T follicular helper cell (primary cell): ENCODE results near the gene SATB2.

Experiments used
- DNase-seq: peaks from one replicate; pipeline ENCODE4 v3.0.0-alpha.2; 2020; ENCODE audit warnings: low read depth

The SATB2 gene

DNA sequence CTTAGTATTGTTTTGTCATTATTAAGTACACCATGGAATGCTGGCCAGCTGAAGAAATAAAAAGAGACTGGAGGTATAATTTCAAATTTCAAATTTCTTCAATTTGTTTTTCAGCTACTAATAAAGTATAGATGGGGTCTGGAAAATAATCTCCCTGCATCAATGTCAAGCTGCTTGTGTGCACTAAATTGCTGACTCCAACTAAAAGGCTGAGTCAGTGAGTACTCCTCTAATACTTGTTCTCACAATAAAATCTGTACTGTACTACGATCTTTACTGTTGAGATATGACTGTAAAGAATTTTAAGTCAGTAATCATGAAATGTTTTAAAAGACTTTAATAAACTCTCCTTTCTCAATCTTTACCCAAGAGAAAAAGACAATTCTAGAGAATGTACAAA, 131.9 kb downstream of the SATB2 start:
- DNase-seq: no peak

DNA sequence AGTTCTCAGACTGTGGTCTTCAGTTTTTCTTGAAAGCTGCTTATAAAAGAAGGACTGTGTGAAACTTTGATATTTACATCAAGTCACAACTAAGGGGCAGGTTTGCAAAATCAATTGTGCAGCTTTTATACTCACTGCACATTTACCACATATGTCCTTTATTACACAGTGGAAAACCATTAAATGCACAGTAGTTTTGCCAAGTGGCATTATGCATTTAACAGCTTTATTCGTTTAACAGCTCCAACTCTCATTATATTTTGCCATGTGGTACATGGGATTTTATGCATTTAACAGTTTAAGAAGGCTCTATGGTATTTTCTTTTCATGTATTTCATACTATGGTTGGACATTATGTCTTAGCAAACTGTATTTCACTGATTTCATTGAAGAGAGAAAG, 135.6 kb downstream of the SATB2 start:
- no peak for DNase-seq

DNA sequence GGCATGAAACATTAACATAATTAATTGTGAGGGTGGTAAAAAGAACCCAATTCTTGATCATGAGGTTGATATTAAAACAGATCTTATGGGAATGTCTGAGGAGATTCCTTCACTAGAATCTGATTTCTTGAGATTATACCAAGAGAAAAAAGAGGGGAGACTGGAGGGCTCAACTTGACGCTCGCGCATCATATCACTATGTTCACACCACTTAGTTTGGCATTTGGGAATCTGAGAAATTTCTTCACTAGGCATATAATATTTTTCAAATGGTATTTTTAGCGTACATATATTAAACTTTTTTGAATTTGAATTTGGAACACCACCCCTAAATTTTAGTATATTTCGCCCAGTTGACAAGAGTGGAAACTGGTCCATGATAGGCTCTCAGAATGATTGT, 140.1 kb downstream of the SATB2 start:
- DNase-seq: no peak

DNA sequence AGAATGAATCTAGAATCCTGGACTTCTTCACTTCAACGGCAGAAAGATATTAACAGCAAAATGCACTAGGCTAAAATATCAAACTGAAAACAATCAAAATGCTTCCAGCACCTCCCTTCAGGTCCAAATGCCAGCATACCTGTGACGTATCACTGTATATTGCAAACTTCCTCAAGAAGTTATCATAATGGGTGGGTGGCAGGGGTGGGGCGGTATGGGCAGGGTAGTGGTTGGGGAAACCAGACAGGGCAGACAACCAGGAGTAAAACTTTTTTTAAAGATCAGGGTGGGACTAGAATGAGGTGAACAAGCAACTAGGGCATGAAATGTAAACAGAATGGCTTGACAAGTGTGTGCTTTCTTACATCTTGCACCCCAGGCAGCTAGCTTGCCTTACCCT, 140.9 kb downstream of the SATB2 start:
- no peak for DNase-seq

DNA sequence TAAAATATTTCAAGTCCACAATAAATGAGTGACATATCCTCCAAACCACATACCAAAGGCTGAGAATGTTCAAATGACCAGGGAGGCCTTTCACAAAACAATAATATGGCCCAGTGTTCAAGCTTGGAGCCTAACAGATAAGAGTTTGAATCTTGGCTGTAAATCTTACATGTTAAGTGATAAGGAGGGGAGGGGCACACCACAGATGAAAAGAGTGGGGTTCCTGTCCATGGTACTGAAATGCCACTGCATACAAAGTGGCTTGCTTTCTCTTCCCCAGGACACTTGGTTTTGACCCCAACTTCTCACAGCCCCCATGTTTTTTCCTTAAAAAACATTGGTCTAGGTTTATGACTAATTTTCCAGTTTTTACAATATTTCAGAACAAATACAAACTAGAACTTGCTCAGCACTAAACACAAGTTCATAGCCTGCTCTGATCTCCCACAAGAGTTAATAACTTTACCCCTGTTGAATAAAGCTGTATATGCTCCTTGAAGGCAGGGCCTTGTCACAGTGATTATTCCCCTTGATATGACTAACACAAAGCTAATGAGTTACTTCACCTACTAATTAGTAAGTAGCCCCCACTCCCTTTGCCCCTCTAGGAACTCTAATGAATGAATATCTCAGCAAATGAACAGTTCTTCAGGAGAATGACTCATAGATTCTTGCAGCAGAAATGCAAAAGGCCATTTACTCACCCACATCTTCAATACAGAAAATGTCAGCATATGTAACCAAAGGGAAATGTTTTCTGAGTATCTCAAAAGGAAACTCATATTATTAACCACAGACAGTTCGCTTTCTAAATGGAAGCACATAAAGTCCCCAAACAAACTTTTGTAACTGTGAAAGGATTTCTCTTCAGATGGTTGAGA, 142.2 kb downstream of the SATB2 start:
- DNase-seq: no peak

DNA sequence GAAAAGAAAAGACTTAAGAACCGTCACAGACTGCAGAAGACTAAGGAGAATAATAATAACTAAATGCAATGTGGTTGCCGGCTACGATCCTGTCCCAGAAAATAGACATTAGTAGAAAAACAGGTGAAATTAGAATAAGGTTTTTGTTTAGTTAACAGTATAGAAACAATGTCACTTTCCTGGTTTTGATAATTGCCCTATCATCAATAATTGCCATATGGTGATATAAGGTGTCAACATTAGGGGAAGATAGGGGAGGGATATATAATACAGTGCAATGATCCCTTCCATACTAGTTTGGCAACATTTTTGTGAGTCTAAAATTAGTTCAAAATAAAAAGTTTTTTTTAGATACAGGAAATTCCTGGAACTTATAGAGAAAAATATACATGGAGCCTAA, 144.8 kb downstream of the SATB2 start:
- DNase-seq: no peak

DNA sequence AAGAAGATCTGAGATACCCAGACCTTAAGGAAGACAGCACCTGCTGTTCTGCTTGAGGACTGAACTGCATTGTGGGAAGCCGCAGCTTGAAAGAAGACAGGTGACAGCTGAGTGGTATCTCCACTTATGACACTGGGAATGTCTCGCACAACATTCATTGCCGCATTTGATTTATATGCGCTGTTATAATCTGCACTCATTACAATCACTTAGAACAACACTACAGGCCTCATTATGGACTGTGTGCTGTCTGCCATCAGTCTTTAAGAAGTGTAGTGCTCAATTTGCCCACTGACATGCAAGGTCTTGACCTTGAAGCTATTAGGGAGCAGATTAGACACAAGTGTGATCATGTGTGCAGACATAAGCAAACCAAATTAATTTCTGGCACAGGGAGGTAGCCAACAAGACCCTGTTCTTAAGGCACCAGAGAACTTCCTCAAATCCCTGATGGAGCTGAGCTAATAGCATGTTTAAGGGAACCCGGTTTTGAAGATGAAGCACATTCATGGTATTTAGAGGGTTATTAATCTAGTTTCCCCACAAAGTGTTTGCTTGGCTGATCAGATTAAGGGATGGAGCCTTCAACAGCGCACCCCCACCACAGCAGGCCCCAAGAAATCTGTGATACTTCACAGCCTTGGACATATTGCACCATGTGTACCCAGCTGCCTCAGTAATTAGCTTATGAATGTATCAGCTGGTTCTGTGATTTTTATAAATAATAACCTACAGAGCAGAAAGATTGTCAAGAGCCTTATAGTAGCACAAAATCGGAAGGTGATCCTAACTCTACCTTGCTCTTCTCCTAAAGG, 146.8 kb downstream of the SATB2 start:
- DNase-seq: no peak

DNA sequence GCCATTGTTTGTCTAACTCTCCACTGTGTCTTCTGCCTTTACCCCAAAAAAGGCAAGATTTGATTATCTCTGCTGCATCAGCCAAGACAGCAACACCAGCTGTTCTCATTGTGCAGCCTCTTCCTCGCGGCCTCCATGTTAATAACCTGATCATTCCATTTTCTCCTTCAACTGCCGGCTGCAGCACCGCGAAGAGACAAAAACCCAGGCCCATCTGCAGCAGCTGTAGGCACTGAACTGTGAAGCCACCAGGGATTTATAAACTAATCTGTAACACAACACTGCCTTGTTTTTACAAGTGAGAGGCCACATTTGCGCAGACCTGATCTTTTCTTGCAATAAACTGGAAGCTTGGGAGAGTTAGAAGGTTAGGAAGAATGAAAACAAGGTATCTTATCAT, 147.8 kb downstream of the SATB2 start:
- DNase-seq: no peak

DNA sequence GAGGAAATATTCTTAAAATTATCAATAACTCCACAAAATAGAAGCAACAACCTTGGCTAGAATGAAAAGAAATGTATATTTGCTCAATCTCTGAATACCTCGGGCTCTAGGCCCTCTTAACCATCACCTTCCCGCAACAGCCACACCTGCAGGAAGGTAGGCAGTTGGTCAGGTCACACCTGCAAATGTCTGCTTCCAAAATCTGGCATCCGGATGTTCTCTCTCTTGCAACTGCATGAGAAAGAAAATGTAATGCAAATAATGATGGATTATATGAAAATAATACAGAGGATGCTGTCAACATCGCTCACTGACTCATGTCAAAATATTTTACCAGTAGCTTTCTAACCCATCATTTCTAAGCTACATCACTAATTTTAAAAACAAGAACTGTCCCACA, 148.3 kb downstream of the SATB2 start:
- no peak for DNase-seq

DNA sequence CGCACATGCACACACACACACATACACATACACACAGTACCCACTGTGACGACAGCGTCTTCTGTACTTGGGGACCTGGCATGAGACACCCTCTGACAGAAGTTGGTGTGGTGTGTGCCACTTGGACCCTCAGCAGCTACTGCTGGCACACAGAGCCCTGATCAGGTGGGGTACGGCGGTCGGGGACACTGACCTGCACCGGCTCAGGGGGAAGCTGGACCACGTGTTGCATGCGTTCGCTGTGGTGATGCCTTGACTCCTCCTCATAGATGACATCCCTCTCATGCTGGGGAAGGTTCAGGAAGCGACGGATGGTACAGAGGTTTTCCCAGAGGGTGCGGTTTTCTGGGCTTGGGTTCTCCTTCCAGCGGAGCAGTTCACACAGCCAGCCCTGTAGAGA, 149.2 kb downstream of the SATB2 start:
- DNase-seq: no peak

DNA sequence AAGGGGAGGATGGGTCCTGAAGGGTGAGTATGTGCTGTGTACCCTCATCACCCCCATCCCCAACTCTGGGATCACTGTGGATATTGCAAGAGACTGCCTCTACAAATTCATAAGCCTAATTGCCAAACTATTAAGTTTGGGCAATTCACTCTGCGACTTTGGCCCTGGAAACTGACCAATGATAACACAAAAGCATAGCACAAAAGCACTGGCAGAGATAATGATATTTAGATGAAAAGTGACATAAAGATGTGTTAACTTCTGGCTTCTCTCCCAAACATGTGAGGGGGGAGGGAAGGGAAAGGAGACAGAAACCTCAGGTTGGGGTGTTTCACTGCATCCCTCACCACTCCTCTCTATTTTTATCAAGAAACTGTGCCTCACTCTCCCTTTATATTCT, 150.3 kb downstream of the SATB2 start:
- no peak for DNase-seq

DNA sequence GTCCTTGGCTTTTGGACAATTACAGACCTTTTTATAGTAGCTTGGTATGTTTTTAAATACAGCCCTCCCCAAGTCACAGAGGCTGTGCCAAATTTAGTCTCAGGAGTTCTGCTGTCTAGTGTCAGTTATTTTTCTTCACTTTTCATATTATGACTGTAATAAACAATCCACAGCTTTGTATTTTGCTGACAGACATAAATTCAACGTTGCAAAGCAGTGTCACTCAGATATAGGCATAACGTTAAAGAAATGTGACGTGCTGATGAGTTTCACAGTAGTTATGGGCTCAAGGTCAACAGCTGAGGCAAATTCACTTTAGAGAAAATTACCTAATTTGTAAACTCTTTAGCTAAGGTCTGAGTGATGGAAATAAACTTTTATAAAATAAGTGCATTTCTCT, 151.6 kb downstream of the SATB2 start:
- DNase-seq: no peak

DNA sequence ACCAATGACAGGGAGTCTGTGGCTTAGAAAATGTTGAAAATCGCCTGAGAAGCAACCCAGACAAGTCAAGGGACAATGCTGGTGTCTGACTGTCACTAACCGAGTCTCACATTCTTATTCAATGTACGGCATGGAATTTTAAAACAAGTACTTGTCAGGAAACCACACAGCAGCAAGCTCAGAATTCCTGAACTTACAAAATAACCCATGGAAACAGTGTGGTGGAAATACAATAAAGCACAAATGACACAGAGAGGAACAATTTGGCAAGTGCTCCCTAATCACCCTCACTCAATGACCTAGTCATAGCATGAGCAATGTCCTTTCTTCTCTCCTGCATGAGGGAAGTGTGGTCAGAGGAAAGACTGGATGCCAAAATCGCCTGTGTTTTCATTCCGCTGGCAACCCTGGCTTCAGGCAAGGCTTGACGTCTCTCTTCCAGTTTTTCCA, 154.0 kb downstream of the SATB2 start:
- no peak for DNase-seq

DNA sequence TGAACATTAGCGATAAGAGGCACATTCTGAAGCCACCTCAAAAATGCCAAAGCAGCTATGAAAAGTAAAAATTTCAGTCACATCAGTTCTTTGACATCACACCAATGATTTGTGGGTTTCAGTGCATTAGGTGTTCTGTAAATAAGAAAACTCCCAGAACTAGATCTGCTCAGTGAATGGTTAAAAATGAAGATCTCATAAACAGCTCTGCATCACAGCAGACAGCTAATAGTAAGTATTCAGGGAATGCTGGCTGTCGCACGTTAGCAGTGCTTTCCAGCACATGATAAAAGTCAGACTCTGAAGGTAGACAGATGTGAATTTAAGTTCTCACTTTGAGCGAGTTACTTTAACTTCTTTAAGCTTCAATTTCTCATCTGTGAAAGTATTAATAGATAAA, 154.9 kb downstream of the SATB2 start:
- DNase-seq: no peak

DNA sequence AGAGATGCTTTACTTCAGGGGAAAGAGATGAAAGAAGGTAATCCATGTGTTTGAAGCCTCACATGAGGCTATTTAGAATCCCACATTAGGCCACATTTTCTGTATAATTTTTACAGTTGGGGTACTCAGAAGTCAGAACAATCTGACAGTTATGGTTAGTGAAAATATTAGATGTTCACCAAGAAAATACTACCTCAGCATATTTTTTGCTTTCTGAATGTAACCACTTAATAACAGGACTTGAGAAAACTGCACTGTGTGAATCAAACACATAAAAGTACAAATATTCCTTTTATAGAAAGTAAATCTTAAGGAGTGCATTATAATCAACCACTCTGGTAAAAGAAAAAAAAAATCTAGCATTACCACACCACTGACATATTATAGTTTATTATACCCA, 169.3 kb downstream of the SATB2 start:
- no peak for DNase-seq

DNA sequence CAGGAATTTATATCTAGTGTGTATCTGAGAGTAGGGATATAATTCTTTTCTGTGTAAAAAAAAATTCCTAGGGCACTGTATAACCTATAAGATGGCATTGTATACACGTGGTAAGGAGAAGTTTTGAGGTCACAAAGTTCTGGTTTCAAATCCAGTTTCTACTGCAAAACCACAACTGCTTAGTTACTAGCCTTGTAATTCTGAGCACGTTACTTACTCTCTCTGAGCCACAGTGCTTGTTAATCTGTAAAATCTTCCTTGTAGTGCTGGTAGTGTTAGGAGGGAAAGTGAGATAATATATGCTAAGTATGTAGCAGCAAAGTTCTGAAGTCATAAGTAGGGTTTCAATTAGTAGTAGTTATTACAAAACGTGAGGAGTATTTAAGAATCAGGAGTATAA, 175.4 kb downstream of the SATB2 start:
- no peak for DNase-seq

DNA sequence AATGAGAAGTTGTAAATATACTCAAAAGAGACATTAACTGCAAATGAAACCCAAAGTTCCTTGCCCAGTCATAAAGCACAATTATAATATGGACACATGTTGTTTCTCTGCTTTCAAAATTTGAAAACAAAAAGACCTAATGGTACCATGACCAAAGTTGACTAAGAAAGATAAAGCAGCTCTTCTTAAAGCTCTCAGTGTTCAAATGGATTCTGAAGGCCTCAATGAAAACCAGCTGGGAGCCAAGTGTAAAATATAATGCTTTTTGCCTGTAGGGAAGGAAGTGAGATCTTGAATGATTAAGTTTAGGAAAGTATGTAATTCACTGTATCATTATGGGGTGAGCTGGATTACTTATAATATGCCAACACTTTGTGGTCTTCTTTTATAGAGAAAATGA, 178.6 kb downstream of the SATB2 start:
- DNase-seq: no peak

DNA sequence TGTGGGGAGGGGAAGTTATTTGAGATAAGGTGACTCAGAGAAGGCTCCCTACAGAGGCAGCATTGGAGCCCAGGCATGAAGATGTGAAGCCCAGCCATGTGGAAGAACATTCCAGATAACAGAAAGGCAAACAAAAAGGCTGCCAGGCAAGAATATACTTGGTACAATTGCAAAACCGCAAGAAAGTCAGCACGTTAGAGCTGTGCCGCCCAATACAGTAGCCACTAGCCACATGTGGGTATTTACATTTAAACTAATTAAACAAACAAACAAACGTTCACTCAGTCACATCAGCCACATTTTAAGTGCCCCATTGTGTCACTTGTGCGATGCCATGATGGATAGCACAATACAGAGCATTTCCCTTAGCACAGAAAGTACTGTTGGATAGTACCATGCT, 179.6 kb downstream of the SATB2 start:
- DNase-seq: no peak

DNA sequence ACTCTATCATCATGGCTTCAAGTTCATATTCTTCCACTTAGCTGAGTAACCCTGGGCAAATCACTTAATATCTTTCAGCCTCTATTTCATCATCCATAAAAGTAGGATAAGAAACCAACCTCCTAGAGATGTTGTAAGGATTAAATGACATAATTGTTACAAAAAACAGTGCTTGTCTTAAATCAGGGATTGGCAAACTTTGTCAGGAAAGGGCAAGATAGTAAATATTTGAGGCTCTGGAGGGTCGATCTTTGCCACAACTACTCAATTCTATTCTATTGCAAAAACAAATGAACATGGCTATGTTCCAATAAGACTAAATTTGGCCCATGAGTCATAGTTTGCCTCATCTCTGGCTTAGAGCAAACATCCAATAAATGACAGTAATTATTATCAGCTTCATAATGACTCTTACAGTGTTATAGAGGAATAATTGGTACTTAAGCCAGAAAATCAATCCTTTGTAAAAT, 184.7 kb downstream of the SATB2 start:
- no peak for DNase-seq

DNA sequence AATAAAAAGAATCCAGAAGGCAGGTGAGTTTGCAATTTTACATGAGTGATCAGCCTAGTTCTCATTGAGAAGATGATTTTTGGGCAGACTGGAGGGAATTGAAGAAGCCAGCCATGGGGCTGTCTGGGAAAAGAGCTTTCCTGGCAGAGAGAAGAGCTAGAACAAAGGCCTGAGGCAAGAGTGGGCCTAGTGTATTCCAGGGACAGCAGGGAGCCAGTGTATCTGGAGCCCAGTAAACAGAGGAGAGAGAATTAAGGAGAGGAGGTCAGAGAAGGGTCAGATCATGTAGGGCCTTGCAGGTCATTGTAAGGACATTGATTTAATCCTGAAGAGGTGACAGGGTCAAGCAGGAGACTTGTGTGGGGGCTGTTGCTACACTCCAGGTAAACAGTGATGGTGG, 195.8 kb downstream of the SATB2 start:
- DNase-seq: no peak

DNA sequence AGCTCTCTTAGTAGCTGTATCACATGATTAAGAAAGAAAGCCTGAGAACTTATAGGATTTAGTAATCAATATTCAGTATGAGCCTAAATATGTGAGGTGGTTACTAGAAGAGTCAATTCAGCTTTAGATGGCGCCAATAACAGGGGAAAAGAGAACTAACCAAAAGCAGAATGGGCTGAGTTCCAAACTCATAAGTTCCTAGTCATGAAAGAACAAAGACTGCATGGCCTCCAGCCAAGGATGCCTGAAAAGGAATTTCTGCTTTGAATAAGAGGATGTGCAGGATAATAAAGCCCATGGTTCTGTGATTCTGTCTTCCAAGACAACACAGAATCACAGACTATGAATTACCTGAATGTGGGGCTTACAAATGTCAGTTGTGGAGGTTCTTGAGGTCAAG, 196.5 kb downstream of the SATB2 start:
- no peak for DNase-seq

DNA sequence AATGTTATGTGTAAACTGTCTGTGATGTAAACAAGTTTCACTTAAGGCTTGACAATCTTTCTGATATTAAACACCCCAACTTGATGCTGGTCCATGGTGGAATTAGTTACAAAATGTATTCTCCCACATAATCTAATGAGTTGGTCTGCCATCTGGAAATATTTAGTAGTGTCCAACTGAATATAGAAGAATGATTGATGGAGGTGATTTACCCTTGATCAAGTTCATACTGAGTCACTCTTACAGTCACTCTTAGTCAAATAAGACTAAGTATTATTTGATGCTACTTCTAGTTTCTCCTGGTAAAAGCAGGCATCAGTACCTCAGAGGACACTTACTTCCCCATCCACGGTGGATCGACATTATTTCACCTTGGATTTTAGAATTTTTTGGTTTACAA, 198.1 kb downstream of the SATB2 start:
- DNase-seq: no peak

DNA sequence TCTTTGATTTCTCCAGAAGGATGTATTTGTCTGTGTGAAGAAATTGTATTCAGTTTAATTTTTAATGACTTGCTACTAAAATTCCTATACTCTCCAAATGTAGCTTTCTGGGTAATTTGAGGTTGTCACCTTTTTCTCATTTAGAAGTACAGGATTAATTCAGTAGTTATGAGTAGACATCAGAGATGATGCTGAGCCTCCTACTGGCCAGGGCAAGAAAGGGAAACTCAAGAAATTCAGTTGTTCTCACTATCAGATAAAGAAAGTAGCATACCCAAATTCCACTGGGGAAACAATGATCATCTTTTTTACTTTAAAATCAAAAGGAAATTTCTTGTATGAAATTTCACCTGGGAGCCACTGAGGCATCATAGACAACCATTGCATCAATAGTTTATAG, 199.4 kb downstream of the SATB2 start:
- no peak for DNase-seq
